CD14-positive monocyte (primary cell): ENCODE measurements around the gene FLII. TPM values are rescaled to one million over a fixed set of nuclear protein-coding genes. Genes with fewer than 3 reads are reported as not detected.

Experiments
- DNase-seq, 3 donors: peaks; one replicate each; pipeline ENCODE4 v3.0.0-alpha.2; 2011 to 2022
- H2AFZ ChIP-seq: 2 replicates; pipeline ENCODE4 v1.6.0; 2012; ENCODE audit warnings: mild to moderate bottlenecking, low read depth, low read length, inconsistent platforms; ENCODE audit not compliant: insufficient read depth, poor library complexity, severe bottlenecking
- H3K27ac ChIP-seq, 2 donors: 1 replicate in 1 of 2; 2 replicates in 1 of 2; pipeline ENCODE4 v1.5.1; 2012 to 2013; ENCODE audit warnings: low read length in 2 of 2, control low read depth in 1 of 2, inconsistent platforms in 1 of 2, low read depth in 1 of 2, mild to moderate bottlenecking in 1 of 2
- H3K27me3 ChIP-seq, 2 donors: one replicate each; pipeline versions ENCODE4 v1.6.0 to v1.6.1; 2011 to 2013; ENCODE audit warnings: low read length in 2 of 2; ENCODE audit not compliant: control insufficient read depth in 2 of 2, insufficient read depth in 2 of 2
- H3K36me3 ChIP-seq, 2 donors: replicated peaks in 1 of 2; 1 replicate in 1 of 2; 2 replicates in 1 of 2; pipeline versions ENCODE4 v1.5.1 to v1.6.1; 2012 to 2013; ENCODE audit warnings: low read length in 2 of 2, control low read depth in 1 of 2, inconsistent platforms in 1 of 2, mild to moderate bottlenecking in 1 of 2; ENCODE audit not compliant: insufficient read depth in 2 of 2, control insufficient read depth in 1 of 2
- H3K4me1 ChIP-seq, 2 donors: 1 replicate in 1 of 2; 2 replicates in 1 of 2; pipeline versions ENCODE4 v1.5.1 to v1.6.1; 2012 to 2013; ENCODE audit warnings: low read length in 2 of 2, control low read depth in 1 of 2, inconsistent platforms in 1 of 2, mild to moderate bottlenecking in 1 of 2, moderate library complexity in 1 of 2; ENCODE audit not compliant: insufficient read depth in 2 of 2, control insufficient read depth in 1 of 2
- H3K4me2 ChIP-seq: replicated peaks from 2 replicates; pipeline ENCODE3; 2012; ENCODE audit warnings: low read length, moderate library complexity, mild to moderate bottlenecking; ENCODE audit not compliant: poor library complexity, severe bottlenecking; ENCODE audit errors: extremely low read depth
- H3K4me3 ChIP-seq, 3 experiments: fragments of 200-600 bp in 1 of 3; sonication (generic) in 1 of 3; replicated peaks in 1 of 3; 1 replicate in 2 of 3; 2 replicates in 1 of 3; pipeline ENCODE4 v1.5.1; 2011 to 2013; ENCODE audit warnings: low read length in 3 of 3, mild to moderate bottlenecking in 3 of 3, control low read depth in 2 of 3, low read depth in 2 of 3, inconsistent platforms in 1 of 3, moderate library complexity in 1 of 3
- H3K79me2 ChIP-seq: 2 replicates; pipeline ENCODE4 v1.6.0; 2012; ENCODE audit warnings: mild to moderate bottlenecking, control low read depth, inconsistent platforms, low read length, moderate library complexity; ENCODE audit not compliant: insufficient read depth
- H3K9ac ChIP-seq: 2 replicates; pipeline ENCODE4 v1.6.0; 2017; ENCODE audit warnings: low read length, mild to moderate bottlenecking; ENCODE audit not compliant: insufficient read depth, poor library complexity, severe bottlenecking
- H3K9me3 ChIP-seq, 2 donors: replicated peaks in 1 of 2; 1 replicate in 1 of 2; 2 replicates in 1 of 2; pipeline versions ENCODE4 v1.5.1 to v1.6.1; 2012 to 2013; ENCODE audit warnings: low read length in 2 of 2, control low read depth in 1 of 2; ENCODE audit not compliant: control insufficient read depth in 1 of 2, insufficient read depth in 1 of 2
- H4K20me1 ChIP-seq: 2 replicates; pipeline ENCODE4 v1.6.0; 2012; ENCODE audit warnings: mild to moderate bottlenecking, low read length, control low read depth, moderate library complexity; ENCODE audit not compliant: insufficient read depth
- H3K27ac Mint-ChIP-seq, 7 donors: one replicate each; pipeline ENCODE4 v1.8.0; 2020; ENCODE audit warnings: mild to moderate bottlenecking in 7 of 7, mixed read lengths in 7 of 7, moderate library complexity in 6 of 7, inconsistent platforms in 2 of 7
- H3K27me3 Mint-ChIP-seq, 3 donors: one replicate each; pipeline ENCODE4 v1.8.0; 2021 to 2022; ENCODE audit warnings: low read depth in 3 of 3, mild to moderate bottlenecking in 3 of 3, mixed read lengths in 3 of 3, moderate library complexity in 3 of 3, inconsistent platforms in 1 of 3
- H3K36me3 Mint-ChIP-seq, 2 donors: one replicate each; pipeline ENCODE4 v1.8.0; 2020; ENCODE audit warnings: mixed read lengths in 2 of 2, inconsistent platforms in 1 of 2, mild to moderate bottlenecking in 1 of 2
- H3K4me1 Mint-ChIP-seq: one replicate; pipeline ENCODE4 v1.8.0; 2020; ENCODE audit warnings: mild to moderate bottlenecking, mixed read lengths
- H3K4me3 Mint-ChIP-seq, 2 donors: one replicate each; pipeline ENCODE4 v1.8.0; 2020; ENCODE audit warnings: mild to moderate bottlenecking in 2 of 2, mixed read lengths in 2 of 2, moderate library complexity in 1 of 2
- H3K9me3 Mint-ChIP-seq, 7 donors: one replicate each; pipeline ENCODE4 v1.8.0; 2020 to 2022; ENCODE audit warnings: mixed read lengths in 7 of 7, mild to moderate bottlenecking in 6 of 7, moderate library complexity in 6 of 7, inconsistent platforms in 2 of 7
- WGBS: methylation state at CpG from one replicate; pipeline ENCODE4 v1.1.5; 2013; ENCODE audit warnings: missing lambda C conversion rate; ENCODE audit not compliant: insufficient coverage; 5-methylcytosine and 5-hydroxymethylcytosine counted together
- intact Hi-C, 2 donors: fragments of 100-400 bp; cut with micrococcal nuclease; formaldehyde crosslinking; loops; one replicate each; pipeline versions ENCODE4 v1.15.0 to v1.15.1; 2023
- polyA plus RNA-seq, 3 donors: library from polyadenylated mRNA; depleted of rRNA in 1 of 3; unstranded in 2 of 3; stranded (reverse) in 1 of 3; fragments of 300-500 nt in 2 of 3; fragments of >200 nt in 1 of 3; fragmentation: Illumina TruSeq in 2 of 3; gene quantifications; 1 replicate in 2 of 3; 2 replicates in 1 of 3; pipeline ENCODE4 v1.2.3, GENCODE V29; 2012 to 2021
- TF ChIP-seq, protein P1 (sequence below): fragments of 200-600 bp; IDR thresholded peaks from one replicate; pipeline ENCODE4 v1.8.0; 2022; ENCODE audit warnings: antibody characterized with exemption, mild to moderate bottlenecking

FLII gene
- polyA plus RNA-seq, 3 donors: 145 to 724 (median 227) TPM

GRCh38 chr17:18233803-18234518 lies 24.6 kb downstream of the FLII start:
- Mint-ChIP-seq H3K36me3 (peaks cover 38 to 58% of the 10 kb centered on the region in 2 donors), H3K9me3 (no peaks in the 10 kb centered on the region), H3K4me3 (no peak overlapping the region), H3K27ac (peak overlapping the region in 1 of 7 donors; percentile 61), H3K4me1 (no peaks in the 10 kb centered on the region), H3K27me3 (peaks cover 0 to 2% (median 0%) of the 10 kb centered on the region in 3 donors)
- Histone ChIP-seq H3K36me3 (peaks cover 21 to 57% of the 10 kb centered on the region in 2 donors), H4K20me1 (no peaks in the 10 kb centered on the region), H3K4me1 (no peaks in the 10 kb centered on the region), H3K79me2 (no peaks in the 10 kb centered on the region), H3K4me2 (no peak overlapping the region), H3K9me3 (no peaks in the 10 kb centered on the region), H3K9ac (no peak overlapping the region), H3K27ac (no peak overlapping the region), H2AFZ (no peak overlapping the region), H3K27me3 (no peaks in the 10 kb centered on the region), H3K4me3 (no peak overlapping the region)
- DNase-seq: no peak
- WGBS: 97% methylated on average over 22 of the region's 22 CpGs
- TF ChIP-seq, protein P1, sequence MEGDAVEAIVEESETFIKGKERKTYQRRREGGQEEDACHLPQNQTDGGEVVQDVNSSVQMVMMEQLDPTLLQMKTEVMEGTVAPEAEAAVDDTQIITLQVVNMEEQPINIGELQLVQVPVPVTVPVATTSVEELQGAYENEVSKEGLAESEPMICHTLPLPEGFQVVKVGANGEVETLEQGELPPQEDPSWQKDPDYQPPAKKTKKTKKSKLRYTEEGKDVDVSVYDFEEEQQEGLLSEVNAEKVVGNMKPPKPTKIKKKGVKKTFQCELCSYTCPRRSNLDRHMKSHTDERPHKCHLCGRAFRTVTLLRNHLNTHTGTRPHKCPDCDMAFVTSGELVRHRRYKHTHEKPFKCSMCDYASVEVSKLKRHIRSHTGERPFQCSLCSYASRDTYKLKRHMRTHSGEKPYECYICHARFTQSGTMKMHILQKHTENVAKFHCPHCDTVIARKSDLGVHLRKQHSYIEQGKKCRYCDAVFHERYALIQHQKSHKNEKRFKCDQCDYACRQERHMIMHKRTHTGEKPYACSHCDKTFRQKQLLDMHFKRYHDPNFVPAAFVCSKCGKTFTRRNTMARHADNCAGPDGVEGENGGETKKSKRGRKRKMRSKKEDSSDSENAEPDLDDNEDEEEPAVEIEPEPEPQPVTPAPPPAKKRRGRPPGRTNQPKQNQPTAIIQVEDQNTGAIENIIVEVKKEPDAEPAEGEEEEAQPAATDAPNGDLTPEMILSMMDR: no peak
- intact Hi-C loops: no loop called here

GRCh38 chr17:18231164-18231563 lies 27.4 kb downstream of the FLII start:
- Histone ChIP-seq H3K79me2 (no peaks in the 10 kb centered on the region), H3K27ac (no peak overlapping the region), H3K9me3 (no peaks in the 10 kb centered on the region), H3K27me3 (no peaks in the 10 kb centered on the region), H3K36me3 (peaks cover 14 to 35% of the 10 kb centered on the region in 2 donors), H3K4me1 (peaks cover 4 to 7% of the 10 kb centered on the region in 2 donors), H2AFZ (no peak overlapping the region), H3K9ac (no peak overlapping the region), H4K20me1 (peaks cover 3% of the 10 kb centered on the region), H3K4me2 (no peak overlapping the region), H3K4me3 (no peak overlapping the region)
- 92% methylated on average over 8 of the region's 9 CpGs for WGBS
- Mint-ChIP-seq H3K27me3 (peaks cover under 1 to 5% (median 5%) of the 10 kb centered on the region in 3 donors), H3K27ac (peak overlapping the region in 1 of 7 donors; percentile 42), H3K9me3 (peaks cover 0 to 2% (median 0%) of the 10 kb centered on the region in 7 donors), H3K4me3 (no peak overlapping the region), H3K4me1 (peaks cover 15% of the 10 kb centered on the region), H3K36me3 (peaks cover 22 to 40% of the 10 kb centered on the region in 2 donors)
- intact Hi-C loops: no loop called here
- TF ChIP-seq, protein P1: no peak
- DNase-seq: no peak
